LNCaP clone FGC (cell line): ENCODE results near the gene ERBB4.

ENCODE experiments used
- DNase-seq: peaks from one replicate; pipeline ENCODE4 v3.0.0-alpha.2; 2011; ENCODE audit warnings: low read depth
- H3K4me3 ChIP-seq: 2 replicates; pipeline ENCODE4 v1.5.1; 2011; ENCODE audit warnings: mild to moderate bottlenecking, low read depth, low read length, control low read depth
- TF ChIP-seq, protein P1 (sequence below): IDR thresholded peaks from 2 replicates; pipeline ENCODE4 v1.5.1; 2012; ENCODE audit warnings: mild to moderate bottlenecking; ENCODE audit not compliant: control insufficient read depth, insufficient read depth; ENCODE audit errors: extremely low read depth

ERBB4 gene

DNA sequence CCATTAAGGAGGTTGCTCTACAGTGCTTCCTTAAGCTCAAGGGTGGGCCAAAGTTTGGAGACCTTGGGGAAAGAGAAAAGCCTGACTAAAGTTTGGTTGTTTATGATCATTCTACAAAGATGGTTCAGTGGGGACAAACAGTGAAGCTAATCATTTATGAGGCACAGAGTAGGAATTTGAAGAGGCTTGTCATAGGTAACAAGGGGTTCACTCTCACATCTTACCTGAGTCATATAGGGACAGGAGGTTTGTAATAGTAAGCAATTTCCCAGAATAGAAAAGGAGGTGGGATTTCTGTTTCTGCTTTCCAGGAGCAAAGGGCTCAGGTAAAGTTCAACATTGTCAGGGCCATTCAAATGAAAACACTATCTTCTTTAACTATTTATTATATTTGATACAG is 1194.3 kb downstream of the ERBB4 start:
- H3K4me3 ChIP-seq: no peak overlapping the region
- TF ChIP-seq, protein P1, sequence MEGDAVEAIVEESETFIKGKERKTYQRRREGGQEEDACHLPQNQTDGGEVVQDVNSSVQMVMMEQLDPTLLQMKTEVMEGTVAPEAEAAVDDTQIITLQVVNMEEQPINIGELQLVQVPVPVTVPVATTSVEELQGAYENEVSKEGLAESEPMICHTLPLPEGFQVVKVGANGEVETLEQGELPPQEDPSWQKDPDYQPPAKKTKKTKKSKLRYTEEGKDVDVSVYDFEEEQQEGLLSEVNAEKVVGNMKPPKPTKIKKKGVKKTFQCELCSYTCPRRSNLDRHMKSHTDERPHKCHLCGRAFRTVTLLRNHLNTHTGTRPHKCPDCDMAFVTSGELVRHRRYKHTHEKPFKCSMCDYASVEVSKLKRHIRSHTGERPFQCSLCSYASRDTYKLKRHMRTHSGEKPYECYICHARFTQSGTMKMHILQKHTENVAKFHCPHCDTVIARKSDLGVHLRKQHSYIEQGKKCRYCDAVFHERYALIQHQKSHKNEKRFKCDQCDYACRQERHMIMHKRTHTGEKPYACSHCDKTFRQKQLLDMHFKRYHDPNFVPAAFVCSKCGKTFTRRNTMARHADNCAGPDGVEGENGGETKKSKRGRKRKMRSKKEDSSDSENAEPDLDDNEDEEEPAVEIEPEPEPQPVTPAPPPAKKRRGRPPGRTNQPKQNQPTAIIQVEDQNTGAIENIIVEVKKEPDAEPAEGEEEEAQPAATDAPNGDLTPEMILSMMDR: no peak
- no peak for DNase-seq

DNA sequence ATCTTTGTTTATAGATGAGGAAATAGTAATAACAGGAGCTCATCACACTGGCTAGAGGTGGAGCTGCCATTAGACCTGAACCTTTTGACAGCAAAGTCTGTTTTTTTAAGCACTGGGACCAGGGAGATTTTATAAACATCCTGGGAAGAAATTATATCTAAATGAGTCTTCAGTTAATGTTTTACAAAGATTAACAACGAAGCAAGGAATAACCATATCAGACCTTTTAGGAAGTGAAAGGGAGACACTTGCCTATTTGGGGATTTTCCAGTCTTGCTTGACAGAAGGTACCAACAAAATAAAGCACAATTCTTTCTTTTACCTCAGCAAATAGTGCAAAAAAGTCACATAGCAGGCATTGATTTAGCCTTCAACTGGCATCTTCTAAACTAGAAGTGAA is 1205.2 kb downstream of the ERBB4 start:
- TF ChIP-seq, protein P1: no peak
- no peak for DNase-seq
- H3K4me3 ChIP-seq: no peak overlapping the region

DNA sequence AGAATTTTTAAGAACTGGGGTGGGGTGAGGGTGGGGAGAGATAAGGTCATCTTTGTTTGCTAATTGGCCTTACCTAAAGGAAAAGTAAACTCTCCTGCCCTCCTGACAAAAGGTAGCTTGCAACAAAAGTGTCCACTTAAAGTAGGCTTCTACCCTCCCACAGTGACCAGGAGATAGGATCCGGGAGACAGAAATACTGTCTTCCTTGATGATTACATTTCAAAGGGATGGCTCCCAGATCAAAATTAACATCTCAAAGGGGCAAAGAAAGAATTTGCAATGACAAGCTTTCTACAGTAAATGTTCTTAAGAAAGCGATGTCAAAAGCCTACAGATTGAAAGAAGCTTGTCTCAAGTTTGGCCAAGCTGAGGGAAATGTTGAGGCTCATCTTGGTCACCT is 1206.9 kb downstream of the ERBB4 start:
- TF ChIP-seq, protein P1: no peak
- no peak overlapping the region for H3K4me3 ChIP-seq
- no peak for DNase-seq

DNA sequence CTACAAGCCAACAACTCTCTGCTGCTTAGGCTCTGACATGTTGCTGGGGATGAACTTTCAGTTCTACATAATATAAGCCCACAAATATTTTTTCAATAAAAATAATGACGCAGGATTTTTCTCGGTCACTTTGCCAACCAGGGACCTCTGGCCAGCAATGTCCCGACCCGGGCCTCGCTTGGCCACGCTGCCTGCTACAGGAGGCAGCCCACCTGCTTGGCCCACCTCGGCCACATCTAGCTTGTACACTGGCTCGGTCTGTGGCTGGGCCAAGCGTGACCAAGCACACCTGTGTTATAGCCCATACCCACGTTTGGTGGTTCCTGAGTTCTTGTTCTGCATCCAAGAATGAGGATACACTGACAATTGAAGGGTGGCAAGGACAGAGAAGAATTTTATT is 1208.7 kb downstream of the ERBB4 start:
- H3K4me3 ChIP-seq: no peak overlapping the region
- TF ChIP-seq, protein P1: no peak
- no peak for DNase-seq

DNA sequence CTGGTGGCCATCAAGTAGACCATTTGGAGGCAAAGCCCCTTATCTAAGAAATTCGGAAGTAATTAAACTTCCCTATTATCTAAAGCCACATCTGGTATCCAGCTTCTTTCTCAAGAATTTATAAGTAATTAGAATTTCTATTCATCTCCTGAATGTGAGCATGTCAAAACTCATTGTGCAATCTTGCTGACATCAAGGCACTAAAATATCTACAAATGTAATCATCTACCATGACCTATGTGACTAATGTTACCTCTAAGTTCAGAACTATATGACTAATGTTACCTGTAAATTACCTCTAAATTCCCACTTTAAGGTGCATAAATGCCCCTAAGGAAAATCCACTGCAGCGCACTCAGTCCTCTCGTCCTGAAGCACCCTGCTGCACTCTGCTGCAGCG is 1209.2 kb downstream of the ERBB4 start:
- no peak for DNase-seq

DNA sequence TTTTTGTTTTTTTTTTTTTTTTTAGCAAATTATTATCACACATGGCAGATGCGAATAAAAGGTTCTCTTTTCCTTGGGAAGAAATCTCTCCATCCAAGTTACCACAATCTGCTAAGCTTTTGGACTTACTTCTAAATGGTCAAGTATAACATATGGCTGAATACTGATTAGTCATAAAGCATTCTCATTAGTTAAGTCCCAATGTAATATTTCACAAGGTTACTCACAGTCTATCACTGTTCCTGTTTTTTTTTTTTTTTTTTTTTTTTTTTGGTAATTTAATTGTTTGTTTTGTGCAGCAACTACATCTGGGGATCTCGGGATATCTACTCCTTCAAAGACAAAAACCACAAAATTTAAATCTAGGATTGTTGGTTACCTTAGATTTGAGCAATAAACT is 1210.5 kb downstream of the ERBB4 start:
- DNase-seq: no peak
- H3K4me3 ChIP-seq: no peak overlapping the region
- TF ChIP-seq, protein P1: no peak

More for the DNA sequence above, 1209.2 kb downstream of the ERBB4 start:
- H3K4me3 ChIP-seq: no peak overlapping the region
- TF ChIP-seq, protein P1: no peak
